H9 (cell line): ENCODE measurements around the gene PHF12. TPM values are rescaled to one million over a fixed set of nuclear protein-coding genes. Genes with fewer than 3 reads are reported as not detected.

ENCODE experiments used
- DNase-seq: peaks from one replicate; pipeline ENCODE4 v3.0.0-alpha.2; 2017
- H2AFZ ChIP-seq: one replicate; pipeline ENCODE4 v1.6.1; 2013; ENCODE audit warnings: mild to moderate bottlenecking, low read length, control low read depth, moderate library complexity
- H2AK5ac ChIP-seq: 2 replicates; pipeline ENCODE4 v1.6.1; 2013; ENCODE audit warnings: low read length, control low read depth, mixed read lengths; ENCODE audit not compliant: insufficient read length
- H2BK120ac ChIP-seq: one replicate; pipeline ENCODE4 v1.6.1; 2013; ENCODE audit warnings: low read depth, mild to moderate bottlenecking, low read length, control low read depth, inconsistent platforms; ENCODE audit not compliant: poor library complexity, severe bottlenecking
- H2BK12ac ChIP-seq: 2 replicates; pipeline ENCODE4 v1.6.1; 2013; ENCODE audit warnings: low read length, control low read depth, mixed read lengths, low read depth; ENCODE audit not compliant: insufficient read length
- H2BK15ac ChIP-seq: 2 replicates; pipeline ENCODE4 v1.6.1; 2013; ENCODE audit warnings: low read depth, low read length, control low read depth
- H2BK20ac ChIP-seq: one replicate; pipeline ENCODE4 v1.6.1; 2013; ENCODE audit warnings: low read depth, mild to moderate bottlenecking, low read length, control low read depth, inconsistent platforms; ENCODE audit not compliant: poor library complexity, severe bottlenecking
- H2BK5ac ChIP-seq: 2 replicates; pipeline ENCODE4 v1.6.1; 2013; ENCODE audit warnings: low read length, control low read depth, mixed read lengths; ENCODE audit not compliant: insufficient read length
- H3K14ac ChIP-seq: 2 replicates; pipeline ENCODE4 v1.6.1; 2013; ENCODE audit warnings: low read length, control low read depth; ENCODE audit not compliant: insufficient read depth
- H3K18ac ChIP-seq: 2 replicates; pipeline ENCODE4 v1.6.1; 2013; ENCODE audit warnings: low read depth, mild to moderate bottlenecking, mixed read lengths, low read length, control low read depth; ENCODE audit not compliant: insufficient read length
- H3K23ac ChIP-seq: 2 replicates; pipeline ENCODE4 v1.6.1; 2013; ENCODE audit warnings: low read length, control low read depth, mixed read lengths, low read depth; ENCODE audit not compliant: insufficient read length
- H3K23me2 ChIP-seq: 2 replicates; pipeline ENCODE4 v1.6.1; 2013; ENCODE audit warnings: low read depth, mild to moderate bottlenecking, mixed read lengths, low read length, control low read depth; ENCODE audit not compliant: insufficient read length, poor library complexity, severe bottlenecking
- H3K27ac ChIP-seq: 2 replicates; pipeline ENCODE4 v1.5.1; 2013; ENCODE audit warnings: low read length, control low read depth, mixed read lengths, low read depth; ENCODE audit not compliant: insufficient read length
- H3K27me3 ChIP-seq: 2 replicates; pipeline ENCODE4 v1.6.1; 2013; ENCODE audit warnings: low read length, control low read depth, inconsistent platforms; ENCODE audit not compliant: insufficient read depth
- H3K4ac ChIP-seq: 2 replicates; pipeline ENCODE4 v1.6.1; 2013; ENCODE audit warnings: low read depth, mild to moderate bottlenecking, control low read depth, inconsistent platforms, low read length, moderate library complexity
- H3K4me1 ChIP-seq: 2 replicates; pipeline ENCODE4 v1.6.1; 2013; ENCODE audit warnings: low read length, control low read depth, inconsistent platforms; ENCODE audit not compliant: insufficient read depth
- H3K4me2 ChIP-seq: 2 replicates; pipeline ENCODE4 v1.6.1; 2013; ENCODE audit warnings: low read length, control low read depth, mixed read lengths; ENCODE audit not compliant: insufficient read length, insufficient read depth
- H3K56ac ChIP-seq: 2 replicates; pipeline ENCODE4 v1.6.1; 2013; ENCODE audit warnings: low read depth, mild to moderate bottlenecking, mixed read lengths, low read length, control low read depth; ENCODE audit not compliant: insufficient read length
- H3K79me1 ChIP-seq: 2 replicates; pipeline ENCODE4 v1.6.1; 2013; ENCODE audit warnings: low read depth, mild to moderate bottlenecking, moderate library complexity, low read length, control low read depth, inconsistent platforms; ENCODE audit not compliant: insufficient read depth, poor library complexity, severe bottlenecking
- H3K79me2 ChIP-seq: 2 replicates; pipeline ENCODE4 v1.6.1; 2013; ENCODE audit warnings: low read length, control low read depth, inconsistent platforms; ENCODE audit not compliant: insufficient read depth
- H3K9ac ChIP-seq: 2 replicates; pipeline ENCODE4 v1.6.1; 2013; ENCODE audit warnings: low read length, control low read depth, mixed read lengths; ENCODE audit not compliant: insufficient read length; ENCODE audit errors: extremely low read depth
- H3K9me3 ChIP-seq: one replicate; pipeline ENCODE4 v1.6.1; 2013; ENCODE audit warnings: low read depth, low read length, inconsistent platforms; ENCODE audit not compliant: control insufficient read depth
- H3T11ph ChIP-seq: one replicate; pipeline ENCODE4 v1.6.1; 2013; ENCODE audit warnings: mild to moderate bottlenecking, low read length, control low read depth, inconsistent platforms
- H4K20me1 ChIP-seq: one replicate; pipeline ENCODE4 v1.6.1; 2013; ENCODE audit not compliant: control insufficient read depth, insufficient read length, insufficient read depth
- H4K5ac ChIP-seq: 2 replicates; pipeline ENCODE4 v1.6.1; 2013; ENCODE audit warnings: low read depth, mild to moderate bottlenecking, mixed read lengths, low read length, control low read depth; ENCODE audit not compliant: insufficient read length
- H4K8ac ChIP-seq: replicated peaks from 2 replicates; pipeline ENCODE4 v1.6.1; 2013; ENCODE audit warnings: low read length, control low read depth, mixed read lengths, low read depth; ENCODE audit not compliant: insufficient read length
- H4K91ac ChIP-seq: 2 replicates; pipeline ENCODE4 v1.6.1; 2013; ENCODE audit warnings: low read depth, mild to moderate bottlenecking, moderate library complexity, mixed read lengths, low read length, control low read depth; ENCODE audit not compliant: insufficient read length
- H3K27ac Mint-ChIP-seq, 3 experiments: 2 replicates in 2 of 3; 3 replicates in 1 of 3; pipeline ENCODE4 v1.8.0; 2020 to 2021; ENCODE audit warnings: mixed read lengths in 3 of 3, mild to moderate bottlenecking in 1 of 3, moderate library complexity in 1 of 3
- H3K27me3 Mint-ChIP-seq: 2 replicates; pipeline ENCODE4 v1.8.0; 2021; ENCODE audit warnings: low read depth, mild to moderate bottlenecking, moderate library complexity, mixed read lengths
- H3K36me3 Mint-ChIP-seq, 3 experiments: 2 replicates in 2 of 3; 3 replicates in 1 of 3; pipeline ENCODE4 v1.8.0; 2020 to 2021; ENCODE audit warnings: low read depth in 3 of 3, mixed read lengths in 3 of 3; ENCODE audit not compliant: insufficient read depth in 1 of 3
- H3K4me1 Mint-ChIP-seq, 2 experiments: 2 replicates each; pipeline ENCODE4 v1.8.0; 2020; ENCODE audit warnings: mixed read lengths in 2 of 2
- H3K4me3 Mint-ChIP-seq, 2 experiments: 2 replicates in 1 of 2; 3 replicates in 1 of 2; pipeline ENCODE4 v1.8.0; 2020 to 2021; ENCODE audit warnings: mild to moderate bottlenecking in 2 of 2, mixed read lengths in 2 of 2, moderate library complexity in 1 of 2
- H3K9me3 Mint-ChIP-seq, 2 experiments: 2 replicates in 1 of 2; 3 replicates in 1 of 2; pipeline ENCODE4 v1.8.0; 2020; ENCODE audit warnings: mild to moderate bottlenecking in 2 of 2, mixed read lengths in 2 of 2, moderate library complexity in 1 of 2
- WGBS: extraction: QIAGEN DNeasy Blood & Tissue Kit; methylation state at CpG from one replicate; pipeline ENCODE4 v1.1.7; 2013; ENCODE audit warnings: missing lambda C conversion rate, low lambda C conversion rate, mixed read lengths; ENCODE audit not compliant: insufficient read length; ENCODE audit errors: extremely low coverage; 5-methylcytosine and 5-hydroxymethylcytosine counted together
- total RNA-seq: library from RNA; stranded (reverse); gene quantifications from 2 replicates; pipeline ENCODE4 v1.2.1, GENCODE V29; 2021
- TF ChIP-seq, protein P1 (sequence below): fragments of 200-600 bp; sonication (generic); conservative IDR thresholded peaks from 3 replicates; pipeline ENCODE4 v1.8.0; 2021; ENCODE audit warnings: antibody characterized with exemption, mild to moderate bottlenecking

Gene PHF12
- total RNA-seq, 1 experiment from 2014 or later = 62.1 TPM

DNA sequence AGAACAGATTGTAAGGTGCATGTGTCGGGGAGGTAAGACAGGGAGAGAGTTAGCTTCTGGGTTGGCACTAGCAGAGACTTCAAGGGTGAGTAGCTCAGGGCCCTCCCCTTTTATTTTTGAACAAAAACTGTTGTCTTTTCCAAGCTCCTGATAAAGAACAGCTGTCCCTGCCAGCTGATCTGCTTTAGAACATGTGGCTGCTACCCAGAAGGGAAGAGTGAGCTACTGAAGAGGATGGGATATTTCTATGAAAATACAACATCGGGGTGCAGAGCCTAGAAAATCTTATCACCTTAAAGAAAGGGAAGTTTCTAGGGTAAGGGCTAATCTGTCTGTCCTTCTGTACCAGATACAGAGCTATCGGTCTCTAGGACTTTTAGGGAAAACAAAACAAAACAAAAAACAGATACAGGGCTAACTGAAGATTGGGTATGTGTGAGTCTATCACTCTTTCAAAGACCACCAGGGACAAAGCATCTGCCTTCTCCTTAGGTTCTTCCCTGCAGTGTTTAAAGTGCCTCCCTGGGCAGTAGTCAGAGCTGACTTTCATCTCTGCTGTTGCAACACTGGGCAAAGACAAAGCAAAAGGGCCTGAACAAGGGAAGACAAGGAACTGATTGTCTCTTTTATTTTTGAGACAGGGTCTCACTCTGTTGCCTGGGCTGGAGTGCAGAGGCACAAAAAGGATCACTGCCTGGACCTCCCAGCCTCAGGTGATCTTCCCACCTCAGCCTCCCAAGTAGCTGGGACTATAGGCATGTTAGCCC lies 43.4 kb downstream of the PHF12 start:
- H3K4ac ChIP-seq = no peak overlapping the region
- H3K27ac Mint-ChIP-seq = peak overlapping the region in 1 of 3 experiments; percentile 79; a peak in 3 of 7 replicates
- DNase-seq = no peak
- no peak overlapping the region for H2AK5ac ChIP-seq
- H3K23ac ChIP-seq = no peak overlapping the region
- no peaks in the 10 kb centered on the region for H3K23me2 ChIP-seq
- no peaks in the 10 kb centered on the region for H3K27me3 Mint-ChIP-seq
- H3K9ac ChIP-seq = no peak overlapping the region
- no peak overlapping the region for H3K14ac ChIP-seq
- no peak overlapping the region for H2BK5ac ChIP-seq
- H4K20me1 ChIP-seq = no peaks in the 10 kb centered on the region
- no peak overlapping the region for H3K4me3 Mint-ChIP-seq
- H2BK120ac ChIP-seq = no peak overlapping the region
- H3K4me2 ChIP-seq = no peak overlapping the region
- H2AFZ ChIP-seq = no peak overlapping the region
- H2BK20ac ChIP-seq = no peak overlapping the region
- H2BK15ac ChIP-seq = no peak overlapping the region
- H3K79me2 ChIP-seq = no peaks in the 10 kb centered on the region
- no CpG with 5 or more reads among the region's 3 CpGs for WGBS
- H3K79me1 ChIP-seq = no peaks in the 10 kb centered on the region
- H3K56ac ChIP-seq = no peak overlapping the region
- peaks cover 50 to 77% (median 61%) of the 10 kb centered on the region in 3 experiments for H3K36me3 Mint-ChIP-seq
- H3K27ac ChIP-seq = no peak overlapping the region
- peaks cover 0 to 3% of the 10 kb centered on the region in 2 experiments; a peak in 1 of 5 replicates for H3K9me3 Mint-ChIP-seq
- H4K8ac ChIP-seq = no peak overlapping the region
- H4K91ac ChIP-seq = no peak overlapping the region
- no peaks in the 10 kb centered on the region for H3K9me3 ChIP-seq
- H2BK12ac ChIP-seq = no peak overlapping the region
- H4K5ac ChIP-seq = no peak overlapping the region
- H3K18ac ChIP-seq = no peak overlapping the region
- peaks cover 25 to 46% of the 10 kb centered on the region in 2 experiments for H3K4me1 Mint-ChIP-seq
- TF ChIP-seq, protein P1, sequence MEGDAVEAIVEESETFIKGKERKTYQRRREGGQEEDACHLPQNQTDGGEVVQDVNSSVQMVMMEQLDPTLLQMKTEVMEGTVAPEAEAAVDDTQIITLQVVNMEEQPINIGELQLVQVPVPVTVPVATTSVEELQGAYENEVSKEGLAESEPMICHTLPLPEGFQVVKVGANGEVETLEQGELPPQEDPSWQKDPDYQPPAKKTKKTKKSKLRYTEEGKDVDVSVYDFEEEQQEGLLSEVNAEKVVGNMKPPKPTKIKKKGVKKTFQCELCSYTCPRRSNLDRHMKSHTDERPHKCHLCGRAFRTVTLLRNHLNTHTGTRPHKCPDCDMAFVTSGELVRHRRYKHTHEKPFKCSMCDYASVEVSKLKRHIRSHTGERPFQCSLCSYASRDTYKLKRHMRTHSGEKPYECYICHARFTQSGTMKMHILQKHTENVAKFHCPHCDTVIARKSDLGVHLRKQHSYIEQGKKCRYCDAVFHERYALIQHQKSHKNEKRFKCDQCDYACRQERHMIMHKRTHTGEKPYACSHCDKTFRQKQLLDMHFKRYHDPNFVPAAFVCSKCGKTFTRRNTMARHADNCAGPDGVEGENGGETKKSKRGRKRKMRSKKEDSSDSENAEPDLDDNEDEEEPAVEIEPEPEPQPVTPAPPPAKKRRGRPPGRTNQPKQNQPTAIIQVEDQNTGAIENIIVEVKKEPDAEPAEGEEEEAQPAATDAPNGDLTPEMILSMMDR = no peak
- H3T11ph ChIP-seq = no peak overlapping the region
- no peaks in the 10 kb centered on the region for H3K27me3 ChIP-seq
- H3K4me1 ChIP-seq = peaks cover 5% of the 10 kb centered on the region; the same call in 1 of the 2 replicates
